GM12875 (cell line): ENCODE measurements around the gene CCPG1.

ENCODE experiments used
- H3K4me3 ChIP-seq: one replicate; pipeline ENCODE4 v1.5.1; 2011; ENCODE audit warnings: low read depth, low read length, control low read depth
- CTCF ChIP-seq: IDR thresholded peaks from 2 replicates; pipeline ENCODE4 v1.5.1; 2011; ENCODE audit warnings: low read depth, mild to moderate bottlenecking, control low read depth, inconsistent platforms, low read length, moderate library complexity, borderline replicate concordance; ENCODE audit not compliant: insufficient read depth

The CCPG1 gene

DNA sequence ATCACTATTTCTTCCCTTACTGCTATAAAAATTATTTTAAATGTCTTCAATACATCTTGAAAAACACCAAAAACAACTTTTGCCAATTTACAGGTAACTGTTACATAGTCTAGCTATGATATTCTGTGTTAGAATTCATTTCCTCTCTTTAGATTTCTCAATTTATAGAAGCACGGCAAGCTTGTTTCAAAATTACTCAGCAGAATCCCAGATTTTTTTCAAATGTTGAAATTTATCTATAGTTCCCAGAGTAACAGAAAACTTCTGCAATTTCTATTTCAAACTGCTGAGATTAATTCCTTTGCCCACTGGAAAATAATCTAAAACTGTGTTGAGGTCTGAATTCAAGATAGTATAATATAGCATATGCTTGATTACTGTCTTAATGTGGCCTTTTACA is 41.2 kb downstream of the CCPG1 start:
- no peak overlapping the region for H3K4me3 ChIP-seq
- no peak for TF ChIP-seq CTCF

DNA sequence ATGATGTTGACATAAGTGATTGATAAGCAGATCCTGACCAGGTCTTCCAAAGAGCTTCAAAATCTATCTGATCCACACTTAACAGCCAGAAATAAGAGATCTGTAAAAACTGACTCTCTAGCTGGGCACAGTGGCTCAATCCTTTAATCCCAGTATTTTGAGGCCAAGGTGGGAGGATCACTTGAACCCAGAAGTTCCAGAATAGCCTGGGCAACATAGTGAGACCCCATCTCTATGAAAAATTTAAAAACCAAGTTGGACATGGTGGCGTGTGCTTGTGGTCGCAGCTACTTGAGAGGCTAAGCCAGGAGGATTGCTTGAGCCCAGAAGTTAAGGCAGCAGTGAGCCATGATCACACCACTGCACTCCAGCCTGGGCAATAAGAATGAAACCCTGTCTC is 45.5 kb downstream of the CCPG1 start:
- H3K4me3 ChIP-seq = no peak overlapping the region
- TF ChIP-seq CTCF = no peak

GRCh38 chr15:55361048-55361447 is 47.1 kb downstream of the CCPG1 start:
- no peak overlapping the region for H3K4me3 ChIP-seq
- no peak for TF ChIP-seq CTCF

- H3K4me3 ChIP-seq = no peak overlapping the region
- no peak for TF ChIP-seq CTCF
Observed at GRCh38 chr15:55360256-55360655, 47.9 kb downstream of the CCPG1 start.

DNA sequence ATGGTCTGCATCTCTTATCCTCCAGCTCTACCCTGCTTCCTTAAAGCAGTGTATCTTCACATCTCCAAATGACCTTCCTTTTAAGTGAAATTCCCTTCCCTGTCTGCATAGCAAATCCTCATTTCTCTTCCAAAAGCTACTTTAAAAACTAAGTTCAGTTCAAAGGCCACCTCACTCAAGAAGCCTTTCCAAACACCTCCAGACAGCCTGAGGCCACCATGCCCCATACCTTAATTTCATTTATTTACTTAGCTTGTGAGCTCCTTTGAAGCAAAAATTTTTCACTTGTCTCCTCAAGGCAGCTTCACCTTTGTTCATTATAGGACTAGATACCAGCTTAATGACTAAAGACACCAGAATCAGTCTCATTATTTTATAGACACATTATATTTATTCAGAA is 49.7 kb downstream of the CCPG1 start:
- H3K4me3 ChIP-seq = no peak overlapping the region
- TF ChIP-seq CTCF = no peak

GRCh38 chr15:55357774-55358173 is 50.4 kb downstream of the CCPG1 start:
- H3K4me3 ChIP-seq = no peak overlapping the region
- no peak for TF ChIP-seq CTCF

GRCh38 chr15:55356985-55357585 is 51.1 kb downstream of the CCPG1 start:
- no peak overlapping the region for H3K4me3 ChIP-seq
- TF ChIP-seq CTCF = no peak
